IPS-NIHi7 (cell line): ENCODE data around the gene ADCY6.

ENCODE experiments used
- DNase-seq: peaks from one replicate; pipeline ENCODE4 v3.0.0; 2012; ENCODE audit warnings: mixed read lengths; ENCODE audit errors: extremely low spot score

Gene ADCY6

GRCh38 chr12:48815126-48816110 lies 26.5 kb upstream of the ADCY6 start:
- peak; percentile 71 for DNase-seq

- DNase-seq: peak; percentile 78
Measured at GRCh38 chr12:48814262-48815125, 25.6 kb upstream of the ADCY6 start.

- peak; percentile 73 for DNase-seq
Measured at GRCh38 chr12:48813465-48814261, 24.8 kb upstream of the ADCY6 start.

GRCh38 chr12:48812389-48812788 lies 23.5 kb upstream of the ADCY6 start:
- no peak for DNase-seq

DNA sequence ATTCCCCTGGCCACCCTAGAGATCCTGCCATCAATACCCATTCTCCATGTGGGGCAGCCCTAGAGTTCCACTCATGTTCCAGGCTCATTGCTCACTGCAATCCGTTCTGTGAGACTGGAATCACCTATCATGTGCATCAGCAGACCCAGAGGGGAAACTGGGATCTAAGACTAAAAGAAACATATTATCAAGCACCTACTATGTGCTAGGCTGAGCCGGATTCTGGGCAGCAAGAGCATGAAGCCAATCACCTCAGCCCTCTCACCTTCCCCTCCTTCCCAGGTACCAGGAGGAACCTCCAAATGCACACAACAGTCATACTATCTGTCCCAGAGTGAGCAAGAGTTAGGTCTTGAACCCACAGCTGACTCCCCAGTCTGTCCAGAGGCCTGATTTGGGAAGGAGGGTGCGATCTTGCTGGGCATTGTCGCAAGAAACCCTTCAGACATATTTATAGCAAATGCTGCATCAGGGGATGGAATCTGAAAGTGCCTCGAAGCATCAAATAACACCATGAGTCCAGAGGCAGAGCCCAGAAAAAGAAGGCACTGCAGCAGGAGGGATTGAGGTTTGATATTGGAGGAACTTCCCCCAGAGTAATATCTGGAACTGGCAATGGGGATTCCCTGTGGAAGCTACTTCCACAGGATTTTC lies 22.7 kb upstream of the ADCY6 start:
- no peak for DNase-seq

DNA sequence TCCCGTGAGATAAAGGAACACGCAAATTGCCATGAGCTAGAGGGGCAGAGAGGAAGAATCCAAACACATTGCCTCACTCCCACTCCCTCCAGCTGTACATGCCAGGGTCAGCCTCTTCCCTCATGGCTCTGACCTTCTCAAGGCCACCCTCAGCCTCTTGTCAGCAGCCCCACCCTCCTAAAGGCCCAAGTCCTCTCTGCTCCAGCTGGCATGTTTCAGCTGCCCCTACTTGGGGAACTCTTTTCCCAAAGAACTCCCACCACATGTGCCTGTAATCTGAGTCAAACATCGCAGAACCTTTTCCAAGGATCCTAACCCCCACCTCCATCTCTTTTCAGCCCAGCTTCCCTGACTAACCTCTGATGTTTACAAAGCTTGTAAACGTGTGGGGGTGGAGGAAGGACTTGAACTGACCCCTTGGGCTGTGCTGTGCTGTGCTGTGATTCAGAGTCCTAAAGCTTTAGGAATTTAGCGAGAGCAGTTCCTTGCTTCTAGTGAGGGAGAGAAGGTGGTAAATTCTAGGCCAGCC lies 22.1 kb upstream of the ADCY6 start:
- DNase-seq: no peak

DNA sequence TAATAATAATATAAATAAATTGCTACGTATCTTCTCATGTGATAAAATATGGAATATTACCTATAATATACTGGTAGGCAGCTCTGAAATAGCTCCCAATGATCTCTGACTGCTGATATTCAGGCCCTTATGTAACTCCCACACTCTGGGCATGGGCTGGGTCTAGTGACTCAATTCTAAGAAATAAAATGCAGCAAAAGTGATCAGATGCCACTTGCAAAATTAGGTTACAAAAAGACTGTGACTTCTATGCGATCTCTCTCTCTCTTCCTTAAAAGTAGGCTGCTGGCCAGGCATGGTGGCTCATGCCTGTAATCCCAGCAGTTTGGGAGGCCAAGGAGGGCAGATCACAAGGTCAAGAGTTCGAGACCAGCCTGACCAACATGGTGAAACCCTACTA lies 19.1 kb upstream of the ADCY6 start:
- DNase-seq: no peak

GRCh38 chr12:48803675-48804074 lies 14.8 kb upstream of the ADCY6 start:
- DNase-seq: no peak

DNA sequence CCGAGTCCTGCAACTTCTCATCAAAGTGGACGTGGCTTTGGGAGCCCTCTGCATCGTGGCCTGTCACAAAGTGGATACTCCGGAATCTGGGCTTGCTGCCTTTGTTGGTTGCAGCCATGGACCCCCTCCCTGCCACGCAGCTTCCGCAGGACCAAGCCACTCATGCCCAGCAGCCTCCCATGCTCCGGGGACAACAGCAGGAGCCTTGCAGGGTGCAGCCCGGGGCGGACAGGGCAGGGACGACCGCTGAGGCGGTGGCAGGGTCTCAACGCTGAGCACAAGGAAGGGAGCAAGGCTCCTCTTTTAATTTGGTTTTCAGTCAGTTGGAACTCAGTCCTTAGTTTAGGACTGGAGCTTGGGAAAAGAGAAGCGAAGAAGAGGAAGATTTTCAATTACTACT lies 12.1 kb upstream of the ADCY6 start:
- no peak for DNase-seq

DNA sequence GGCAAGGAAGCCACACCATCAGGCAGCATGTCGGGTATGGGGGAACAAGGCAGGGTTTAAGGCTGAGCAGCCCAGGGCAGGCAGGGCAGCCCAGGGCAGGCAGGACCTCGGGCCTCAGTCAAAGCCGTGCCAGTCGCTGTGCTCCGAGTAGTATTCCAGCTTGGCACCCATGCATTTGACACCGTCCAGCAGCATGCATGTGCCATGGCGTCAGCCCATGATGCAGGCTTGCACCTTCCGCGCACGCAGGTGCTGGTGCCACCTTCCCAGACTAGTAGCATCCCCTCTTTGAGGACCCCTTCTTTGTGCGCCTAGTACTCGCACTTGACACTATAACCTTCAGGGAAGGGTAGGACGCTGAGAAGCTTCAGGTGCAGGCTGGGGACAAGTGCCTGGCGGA lies 11.6 kb upstream of the ADCY6 start:
- DNase-seq: no peak

DNA sequence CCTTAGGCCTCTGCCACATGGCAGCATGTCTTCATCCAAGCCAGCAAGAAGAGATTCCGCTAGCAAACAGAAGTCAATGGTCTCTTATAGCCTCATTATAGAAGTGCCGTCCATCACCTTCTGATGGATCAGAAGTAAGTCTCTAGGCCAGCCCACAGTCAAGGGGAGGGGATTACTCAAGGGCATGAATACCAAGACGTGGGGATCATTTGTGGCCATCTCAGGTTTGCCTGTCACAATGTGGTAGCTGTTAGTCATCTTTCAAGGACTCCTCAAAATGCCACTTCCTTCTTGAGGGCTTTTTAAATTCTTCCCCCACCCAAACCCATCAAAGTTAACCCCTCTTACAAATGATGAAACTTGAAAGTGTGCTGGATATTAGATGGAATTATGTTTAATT lies 8.1 kb upstream of the ADCY6 start:
- DNase-seq: no peak

- DNase-seq: peak; percentile 90
Measured at GRCh38 chr12:48795550-48796455, 6.9 kb upstream of the ADCY6 start.

DNA sequence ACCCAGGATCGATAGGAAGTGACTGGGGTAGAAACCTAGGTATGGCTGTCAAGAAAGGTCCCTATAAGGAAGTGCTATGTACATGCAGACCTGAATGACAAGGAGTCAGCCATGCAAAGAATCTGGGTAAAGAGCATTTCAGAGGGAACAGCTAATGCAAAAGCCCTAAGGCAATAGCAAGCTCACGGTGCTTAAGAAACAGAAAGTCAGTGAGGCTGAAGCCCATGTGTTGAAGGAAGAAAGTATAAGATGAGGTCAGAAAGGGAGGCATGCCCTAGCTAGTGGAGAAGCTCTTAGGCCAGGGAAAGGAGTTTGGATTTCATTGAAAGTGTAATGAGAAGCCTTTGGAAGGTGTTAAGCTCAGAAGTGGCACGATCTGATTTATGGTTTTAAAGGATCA lies 6.0 kb upstream of the ADCY6 start:
- DNase-seq: no peak

GRCh38 chr12:48793696-48794095 lies 4.8 kb upstream of the ADCY6 start:
- DNase-seq: no peak

DNA sequence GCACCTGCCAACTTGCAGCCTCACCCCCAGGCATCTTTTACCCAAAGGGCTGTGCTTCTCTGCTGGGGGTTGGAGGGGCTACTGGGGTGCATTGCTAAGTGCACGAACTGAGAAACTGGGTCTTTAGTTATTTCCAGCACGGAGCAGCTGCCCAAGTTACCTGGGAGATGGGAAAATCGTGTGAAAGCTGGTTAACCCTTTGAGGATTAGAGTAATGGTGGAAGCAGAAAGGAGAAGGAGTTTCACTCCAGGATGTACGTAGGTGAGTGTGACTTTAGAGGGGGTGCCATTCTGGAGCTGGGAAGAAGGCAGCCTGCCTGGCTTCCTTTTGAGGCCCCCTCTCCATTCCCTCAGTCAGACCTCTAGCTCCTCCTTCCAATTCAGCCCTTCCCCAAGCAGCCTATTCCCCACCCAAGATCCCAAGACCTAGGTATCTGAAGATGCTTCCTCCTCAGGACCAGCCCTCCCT lies 1.0 kb upstream of the ADCY6 start:
- DNase-seq: no peak

- DNase-seq: no peak
Measured at GRCh38 chr12:48788524-48788853, 400 bp downstream of the ADCY6 start.

DNA sequence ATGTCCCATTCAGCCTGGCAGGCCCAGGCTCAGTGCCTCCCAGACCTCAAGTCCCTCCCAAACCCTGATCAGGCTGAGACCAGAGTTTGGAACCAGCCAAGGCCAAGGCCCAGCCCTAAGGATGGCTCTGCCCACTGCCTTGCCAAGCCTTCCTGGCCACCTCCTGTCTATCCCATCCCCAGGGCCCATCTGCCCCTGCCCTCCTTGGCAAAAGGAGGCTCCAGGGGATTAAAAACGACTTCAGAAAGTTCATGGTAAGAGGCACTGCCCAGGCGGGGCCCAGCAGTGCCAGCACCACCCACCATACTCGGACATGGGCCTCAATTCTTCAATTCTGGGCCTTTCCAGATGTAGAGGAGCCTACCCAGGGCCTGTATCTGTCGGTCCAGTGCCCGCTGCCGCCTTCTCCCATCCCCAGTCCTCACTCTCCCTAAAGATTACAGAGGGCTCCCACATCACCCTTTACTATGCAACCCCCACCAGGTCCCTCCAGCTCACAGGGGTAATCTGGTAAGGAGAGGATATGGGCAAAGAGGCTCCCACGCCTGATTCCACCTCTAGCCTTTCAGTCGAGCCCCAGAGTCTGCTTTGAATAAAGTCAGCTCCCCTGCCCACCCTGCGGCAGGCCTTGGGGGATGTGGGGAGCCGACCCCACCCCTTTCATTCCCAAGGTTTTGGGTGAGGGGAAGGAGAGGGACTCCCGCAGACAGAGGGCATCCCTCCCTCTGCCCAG lies 932 bp downstream of the ADCY6 start:
- no peak for DNase-seq

GRCh38 chr12:48786591-48787544 lies 2.0 kb downstream of the ADCY6 start:
- no peak for DNase-seq
